HG02840 (cell line): ENCODE results near the gene PYGB.
"Not testable (repeated sequence)": the region's sequence is repeated elsewhere in the genome, so short reads cannot be mapped to it uniquely, and the experiment has no call there.

Experiments
- ATAC-seq: cut with Tn5 transposase; IDR thresholded peaks from one replicate; pipeline ENCODE4 v1.9.1; 2021; ENCODE audit warnings: mild to moderate bottlenecking, moderate library complexity, moderate number of reproducible peaks; ENCODE audit not compliant: unreplicated experiment, low FRiP score

The PYGB gene

GRCh38 chr20:25259788-25260254 lies 11.9 kb downstream of the PYGB start:
- ATAC-seq = no peak

- not testable (repeated sequence) for ATAC-seq
These were observed 13.0 kb downstream of the PYGB start for GRCh38 chr20:25260770-25261437.

GRCh38 chr20:25269057-25269832 lies 21.4 kb downstream of the PYGB start:
- ATAC-seq = no peak

- no peak for ATAC-seq
These were observed 21.9 kb downstream of the PYGB start for GRCh38 chr20:25269833-25270170.

GRCh38 chr20:25270829-25271251 lies 23.0 kb downstream of the PYGB start:
- ATAC-seq = no peak

GRCh38 chr20:25271486-25272222 lies 23.8 kb downstream of the PYGB start:
- no peak for ATAC-seq

GRCh38 chr20:25272223-25273000 lies 24.5 kb downstream of the PYGB start:
- no peak for ATAC-seq

- no peak for ATAC-seq
These were observed 25.2 kb downstream of the PYGB start for GRCh38 chr20:25273046-25273445.

- ATAC-seq = no peak
These were observed 25.9 kb downstream of the PYGB start for GRCh38 chr20:25273541-25274358.

GRCh38 chr20:25274481-25274880 lies 26.6 kb downstream of the PYGB start:
- ATAC-seq = no peak

- ATAC-seq = no peak
These were observed 27.3 kb downstream of the PYGB start for GRCh38 chr20:25274891-25275812.

- ATAC-seq = no peak
These were observed 28.1 kb downstream of the PYGB start for GRCh38 chr20:25275813-25276532.

GRCh38 chr20:25276533-25277050 lies 28.7 kb downstream of the PYGB start:
- ATAC-seq = no peak

GRCh38 chr20:25277051-25277801 lies 29.3 kb downstream of the PYGB start:
- ATAC-seq = no peak

GRCh38 chr20:25277941-25278521 lies 30.1 kb downstream of the PYGB start:
- no peak for ATAC-seq

GRCh38 chr20:25278636-25279361 lies 30.9 kb downstream of the PYGB start:
- no peak for ATAC-seq
